DND-41 (cell line): ENCODE data around the gene ERGIC2.

Experiments used
- EZH2 ChIP-seq: IDR thresholded peaks from 3 replicates; pipeline ENCODE4 v1.6.1; 2012; ENCODE audit warnings: borderline replicate concordance, low read depth, mild to moderate bottlenecking, moderate library complexity, low read length, inconsistent platforms; ENCODE audit not compliant: severe bottlenecking
- TF ChIP-seq, protein P1 (sequence below): IDR thresholded peaks from 2 replicates; pipeline ENCODE4 v1.5.1; 2012; ENCODE audit warnings: borderline replicate concordance, low read length, moderate library complexity, mild to moderate bottlenecking; ENCODE audit not compliant: poor library complexity, severe bottlenecking; ENCODE audit errors: extremely low read depth

DNA sequence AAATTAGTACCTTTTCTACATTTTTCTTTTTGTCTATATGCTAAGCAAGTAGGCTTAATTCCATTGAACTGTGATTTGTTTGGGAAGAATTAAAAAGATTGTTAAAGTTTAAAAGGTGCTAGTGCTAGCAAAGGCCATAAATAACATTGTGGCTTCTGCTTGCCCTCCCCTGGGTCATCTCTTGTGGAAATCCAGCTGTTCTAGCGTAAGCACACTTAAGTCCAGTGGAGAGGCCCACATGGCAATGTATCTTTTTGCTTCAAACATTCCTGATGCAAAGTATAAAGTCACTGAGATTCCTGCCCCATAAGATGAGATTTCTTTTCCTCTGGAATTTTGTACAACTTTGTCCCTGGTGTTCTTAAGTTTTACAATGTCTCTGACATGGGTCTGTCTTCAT lies 14.4 kb upstream of the ERGIC2 start:
- TF ChIP-seq, protein P1, sequence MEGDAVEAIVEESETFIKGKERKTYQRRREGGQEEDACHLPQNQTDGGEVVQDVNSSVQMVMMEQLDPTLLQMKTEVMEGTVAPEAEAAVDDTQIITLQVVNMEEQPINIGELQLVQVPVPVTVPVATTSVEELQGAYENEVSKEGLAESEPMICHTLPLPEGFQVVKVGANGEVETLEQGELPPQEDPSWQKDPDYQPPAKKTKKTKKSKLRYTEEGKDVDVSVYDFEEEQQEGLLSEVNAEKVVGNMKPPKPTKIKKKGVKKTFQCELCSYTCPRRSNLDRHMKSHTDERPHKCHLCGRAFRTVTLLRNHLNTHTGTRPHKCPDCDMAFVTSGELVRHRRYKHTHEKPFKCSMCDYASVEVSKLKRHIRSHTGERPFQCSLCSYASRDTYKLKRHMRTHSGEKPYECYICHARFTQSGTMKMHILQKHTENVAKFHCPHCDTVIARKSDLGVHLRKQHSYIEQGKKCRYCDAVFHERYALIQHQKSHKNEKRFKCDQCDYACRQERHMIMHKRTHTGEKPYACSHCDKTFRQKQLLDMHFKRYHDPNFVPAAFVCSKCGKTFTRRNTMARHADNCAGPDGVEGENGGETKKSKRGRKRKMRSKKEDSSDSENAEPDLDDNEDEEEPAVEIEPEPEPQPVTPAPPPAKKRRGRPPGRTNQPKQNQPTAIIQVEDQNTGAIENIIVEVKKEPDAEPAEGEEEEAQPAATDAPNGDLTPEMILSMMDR, result no peak
- TF ChIP-seq EZH2, result no peak
